ENCODE data around the gene ZNF697. TPM values are rescaled to one million over a fixed set of nuclear protein-coding genes. Genes with fewer than 3 reads are reported as not detected.
"Not testable (repeated sequence)": the region's sequence is repeated elsewhere in the genome, so short reads cannot be mapped to it uniquely, and the experiment has no call there.

ZNF697 gene
- total RNA-seq, 2 donors from 2014 or later = 9.6 to 11.5 TPM

DNA sequence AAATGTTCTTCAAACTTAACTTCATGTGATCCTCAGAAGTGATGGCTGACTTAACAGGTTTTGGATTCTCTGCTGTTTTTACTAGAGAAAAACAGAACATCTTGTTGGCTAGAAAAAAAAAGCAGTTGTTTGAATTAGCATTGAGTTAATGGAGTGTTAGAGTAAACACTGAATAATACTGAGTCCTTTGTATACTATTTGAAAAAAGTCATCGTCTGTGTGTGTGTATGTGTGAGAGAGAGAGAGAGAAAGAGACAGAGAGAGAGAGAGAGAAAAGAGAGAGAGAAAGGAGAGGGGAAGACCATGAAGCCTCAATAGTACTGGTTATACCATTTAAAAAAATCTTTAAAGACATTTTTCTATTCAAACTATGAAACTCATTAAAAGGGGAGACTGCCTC is 10.4 kb downstream of the ZNF697 start:
- intact Hi-C loops (cut with DNase I) = no loop called here
- ATAC-seq (no peak), DNase-seq (no peak)

DNA sequence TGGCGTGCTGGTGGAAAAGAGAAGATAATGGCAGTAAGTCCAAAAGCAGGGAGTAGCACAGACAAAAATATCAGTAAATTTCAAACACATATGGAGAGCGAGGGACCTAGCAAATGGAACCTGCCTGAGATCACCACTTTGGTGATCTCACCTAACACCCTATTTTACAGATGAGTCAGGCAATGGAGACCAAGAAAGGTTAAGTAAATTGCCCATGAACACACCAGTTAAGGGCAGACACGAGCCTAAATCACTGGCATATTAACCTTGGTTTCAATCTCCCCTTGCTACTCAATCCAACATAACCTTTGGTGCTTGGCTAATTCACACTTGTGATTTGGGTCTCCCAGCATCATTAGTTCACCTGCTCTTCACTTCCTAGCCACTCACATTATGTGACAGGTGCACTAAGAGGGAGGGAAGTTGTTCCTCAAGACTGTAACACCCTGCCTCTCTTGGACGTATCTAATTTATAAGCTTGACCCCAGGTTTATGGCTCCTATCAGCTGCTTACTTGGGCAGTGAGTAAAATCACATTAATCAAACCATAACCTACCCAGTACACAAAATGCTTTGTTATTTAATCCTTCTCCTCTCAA is 11.5 kb downstream of the ZNF697 start:
- DNase-seq (no peak), ATAC-seq (no peak)
- intact Hi-C loops (cut with DNase I) = no loop called here

DNA sequence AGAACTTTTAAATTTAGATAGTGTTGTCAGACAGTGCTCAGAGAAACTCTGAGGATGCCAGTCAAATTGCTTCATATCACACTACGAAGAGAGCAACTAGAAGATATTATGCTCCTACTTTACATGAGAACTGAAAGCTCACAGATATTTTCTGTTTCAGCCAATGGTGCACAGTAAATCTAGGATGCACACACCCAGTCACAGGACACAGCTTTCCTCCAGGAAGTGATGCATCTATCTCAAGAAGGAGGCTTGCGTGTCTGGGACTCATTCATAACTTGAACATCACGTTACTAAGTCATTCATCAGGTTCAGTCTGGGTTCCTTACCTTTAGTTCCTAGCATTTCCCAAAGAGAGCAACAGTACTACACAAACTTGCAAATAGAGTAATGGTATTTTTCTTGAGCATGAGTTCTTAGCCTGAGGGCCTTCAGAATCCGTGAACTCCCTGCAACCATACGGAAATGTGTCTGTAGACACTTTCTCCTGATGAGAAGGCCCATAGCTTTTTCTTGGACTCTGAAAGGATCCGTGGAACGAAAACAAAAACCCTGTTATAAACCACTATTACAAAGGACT is 12.2 kb downstream of the ZNF697 start:
- no peak for DNase-seq
- ATAC-seq = no peak
- intact Hi-C loops (cut with DNase I) = no loop called here

DNA sequence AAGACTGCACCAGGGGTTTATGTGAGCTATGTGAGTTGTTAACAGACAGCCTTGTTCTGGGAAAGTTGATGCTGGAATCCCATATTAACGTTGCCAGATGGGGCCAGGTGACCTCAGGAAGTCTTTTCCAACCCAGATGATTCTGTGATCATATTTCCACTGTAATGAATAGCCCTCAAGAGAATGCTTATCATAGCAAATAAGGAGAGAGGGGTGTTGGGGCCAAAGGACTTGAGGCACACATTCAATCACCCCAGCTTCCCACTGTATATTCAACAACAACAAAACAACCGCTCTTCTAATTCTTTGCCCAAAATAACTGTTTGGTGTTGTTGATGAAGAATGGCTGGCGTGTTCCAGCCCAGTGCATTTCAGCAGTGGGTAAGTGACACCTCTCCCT is 14.1 kb downstream of the ZNF697 start:
- no peak for ATAC-seq
- intact Hi-C loops (cut with DNase I) = no loop called here
- DNase-seq = no peak

DNA sequence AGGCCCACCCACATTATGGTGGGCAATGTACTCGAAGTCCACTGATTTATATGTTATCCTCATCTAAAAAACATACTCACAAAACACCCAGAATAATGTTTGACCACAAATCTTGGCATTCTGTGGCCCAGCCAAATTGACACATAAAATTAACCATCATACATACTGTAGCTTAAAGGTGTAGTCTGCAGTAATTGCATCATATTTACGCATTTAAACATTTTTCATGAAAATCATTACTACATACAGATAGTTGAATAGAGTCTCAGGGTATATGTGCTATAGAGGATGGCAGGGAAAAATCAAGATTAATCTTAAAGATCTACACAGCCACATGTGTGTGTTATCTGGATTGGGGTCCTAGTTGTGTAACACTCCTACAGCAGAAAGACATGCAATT is 14.5 kb downstream of the ZNF697 start:
- DNase-seq = no peak
- intact Hi-C loops (cut with DNase I) = no loop called here
- no peak for ATAC-seq

DNA sequence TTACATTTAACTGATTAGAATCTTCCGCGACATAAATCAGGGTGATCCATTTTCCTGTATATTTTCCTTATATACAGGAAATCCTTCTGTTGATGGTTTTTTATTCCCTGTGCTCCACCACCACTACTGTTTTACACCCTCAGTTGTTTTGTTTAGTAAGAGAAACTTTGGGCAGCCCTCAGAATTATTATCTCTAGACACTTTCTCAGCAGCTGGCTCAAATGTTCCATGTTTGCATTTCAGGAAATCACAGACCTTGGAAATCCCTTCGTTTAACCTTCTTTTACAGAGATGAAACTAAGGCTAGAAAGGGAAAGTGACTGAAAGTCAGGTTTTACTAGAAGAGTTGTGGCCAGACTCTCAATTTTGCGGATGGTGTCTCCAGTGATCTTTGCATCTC is 15.2 kb downstream of the ZNF697 start:
- DNase-seq (no peak), ATAC-seq (no peak)
- intact Hi-C loops (cut with DNase I) = no loop called here

DNA sequence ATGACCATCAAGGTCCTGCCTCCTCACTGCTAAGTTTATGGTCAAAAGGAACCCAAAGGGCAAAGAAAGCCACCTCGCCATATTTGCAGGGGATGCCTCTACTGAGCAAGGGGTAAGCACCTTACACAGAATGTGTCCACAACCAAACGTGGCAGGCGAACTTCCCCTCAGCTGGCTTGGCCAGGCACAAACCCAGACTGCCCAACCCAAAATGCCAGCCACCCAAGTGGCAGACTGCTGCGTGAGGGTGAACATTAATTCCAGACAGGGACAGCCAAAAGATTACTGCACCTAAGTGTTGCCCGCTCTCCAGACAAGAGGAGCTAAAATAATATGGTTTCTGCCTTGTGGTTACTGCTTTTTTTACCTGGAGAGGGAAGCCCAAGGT is 16.0 kb downstream of the ZNF697 start:
- DNase-seq (no peak), ATAC-seq (peak; percentile 37 to 53)
- intact Hi-C loops (cut with DNase I) = no loop called here

DNA sequence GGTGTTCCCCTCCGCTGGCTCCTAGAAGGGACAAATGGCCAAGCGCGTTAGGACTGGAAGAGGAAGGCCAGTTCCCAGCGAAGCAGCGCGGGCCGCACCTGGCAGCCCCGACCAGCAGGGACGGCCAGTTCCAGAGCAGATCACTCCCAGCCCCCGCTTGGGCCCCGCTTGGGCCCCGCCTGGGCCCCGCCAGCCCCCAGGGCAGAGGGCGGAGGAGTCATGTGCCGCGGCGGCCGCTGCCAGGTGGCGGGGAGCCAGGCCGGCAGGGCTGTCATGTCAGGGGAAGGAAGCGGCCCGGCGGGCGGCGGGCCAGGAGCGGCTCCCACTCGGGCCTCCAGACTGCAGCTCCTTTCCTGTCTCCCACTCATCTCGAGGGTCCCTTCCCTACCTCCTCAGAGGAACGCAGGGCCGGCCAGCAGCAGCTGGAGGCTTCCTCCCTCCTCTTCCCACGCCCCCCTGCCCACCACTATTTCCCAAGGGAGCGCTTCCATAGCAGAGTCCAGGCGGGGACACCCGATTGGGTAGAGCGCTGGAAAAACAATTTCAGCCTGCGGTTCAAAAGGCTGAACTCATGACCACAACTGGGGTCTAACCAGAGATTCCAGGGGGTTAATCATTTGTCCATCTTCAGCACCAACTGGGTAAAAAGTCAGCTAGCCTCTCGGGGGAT is 16.5 kb downstream of the ZNF697 start:
- DNase-seq (peak; percentile 92), ATAC-seq (peak; percentile 94 to 95)
- intact Hi-C loops (cut with DNase I) = no loop called here

DNA sequence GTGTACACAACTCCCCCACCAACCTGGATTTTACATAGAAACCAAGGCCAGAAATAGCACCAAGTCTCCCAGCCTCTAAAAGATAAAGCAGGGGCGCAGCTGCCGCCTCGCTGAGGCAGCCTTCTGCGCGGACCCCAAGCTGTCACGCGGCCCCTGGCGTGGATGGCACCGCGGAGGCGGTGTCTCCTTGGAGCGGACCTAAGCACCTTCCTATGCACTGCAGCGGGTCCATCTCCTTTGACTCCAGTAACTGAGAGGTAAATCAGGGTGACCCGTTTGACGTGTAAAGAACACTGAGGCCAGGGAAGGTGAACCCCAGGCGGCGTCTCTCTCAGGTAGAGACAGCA is 17.0 kb downstream of the ZNF697 start:
- intact Hi-C loops (cut with DNase I) = no loop called here
- no peak for DNase-seq

DNA sequence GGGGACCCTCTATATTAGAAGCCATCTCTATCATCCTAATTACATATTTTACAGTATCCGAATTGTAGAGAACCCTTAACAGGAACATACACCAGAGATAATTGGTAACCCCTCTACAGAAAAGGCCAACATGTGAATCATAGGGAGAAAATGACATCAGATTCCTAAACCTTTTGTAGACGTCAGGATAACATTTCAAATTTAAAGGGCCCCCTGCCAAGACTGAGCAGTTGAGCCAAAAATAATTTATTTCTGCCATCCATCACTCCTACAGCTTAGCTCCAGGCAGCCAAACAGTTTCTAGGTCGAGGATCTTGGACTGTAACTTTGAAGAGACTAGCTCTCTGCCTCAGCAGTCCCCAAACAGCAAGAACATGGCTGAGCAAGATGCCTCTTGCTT is 21.2 kb downstream of the ZNF697 start:
- DNase-seq (no peak), ATAC-seq (peak; percentile 21 to 63)
- intact Hi-C loops (cut with DNase I) = no loop called here

More for the DNA sequence above, 17.0 kb downstream of the ZNF697 start:
- ATAC-seq = peak; percentile 6 to 12

DNA sequence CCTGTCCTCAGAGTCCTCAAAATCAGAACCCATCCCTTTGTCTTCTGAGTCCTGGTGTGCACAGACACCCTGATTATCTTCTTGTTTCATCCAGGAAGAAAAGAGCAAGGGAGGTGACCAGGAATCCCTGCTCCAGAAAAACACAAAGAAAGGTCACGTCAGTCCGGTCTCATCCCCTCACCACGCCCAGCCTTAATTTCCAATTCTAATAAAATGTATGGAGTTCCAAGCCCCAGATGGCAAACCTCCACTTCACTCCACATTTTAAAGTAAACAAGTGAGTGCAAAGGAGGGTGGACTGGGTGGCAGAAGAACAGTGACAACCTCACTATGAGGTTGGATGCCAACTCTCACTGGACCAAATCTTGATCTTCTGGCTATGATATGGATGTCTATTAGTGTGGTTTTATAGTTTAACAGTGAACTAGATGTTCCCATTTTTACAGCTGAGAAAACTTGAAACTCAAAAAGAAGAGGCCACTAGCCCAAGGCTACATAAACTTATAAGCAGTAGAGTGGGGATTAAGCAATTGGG is 22.0 kb downstream of the ZNF697 start:
- ATAC-seq = no peak
- no peak for DNase-seq
- intact Hi-C loops (cut with DNase I) = no loop called here

DNA sequence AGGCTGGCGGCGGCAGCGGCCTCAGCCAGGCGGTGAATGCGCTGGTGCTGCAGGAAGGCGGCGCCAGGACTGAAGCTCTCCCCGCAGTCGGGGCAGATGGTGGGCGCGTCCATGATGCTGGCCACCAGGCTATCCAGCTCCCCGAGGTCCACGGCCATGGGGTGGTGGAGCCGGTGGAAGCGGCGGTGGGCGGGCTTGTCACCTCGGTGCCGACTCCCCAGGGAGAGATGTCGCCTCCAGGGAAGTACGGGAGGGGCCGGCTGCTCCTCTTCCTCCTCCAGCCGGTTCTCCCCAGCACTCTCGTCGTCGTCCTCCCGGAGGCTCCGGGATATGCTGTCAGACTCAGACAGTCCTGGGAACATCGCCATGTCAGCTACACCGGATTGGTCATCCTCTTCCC is 24.4 kb downstream of the ZNF697 start:
- DNase-seq (no peak), ATAC-seq (peak in 1 of 2 donors; percentile 12)
- intact Hi-C loops (cut with DNase I) = no loop called here

DNA sequence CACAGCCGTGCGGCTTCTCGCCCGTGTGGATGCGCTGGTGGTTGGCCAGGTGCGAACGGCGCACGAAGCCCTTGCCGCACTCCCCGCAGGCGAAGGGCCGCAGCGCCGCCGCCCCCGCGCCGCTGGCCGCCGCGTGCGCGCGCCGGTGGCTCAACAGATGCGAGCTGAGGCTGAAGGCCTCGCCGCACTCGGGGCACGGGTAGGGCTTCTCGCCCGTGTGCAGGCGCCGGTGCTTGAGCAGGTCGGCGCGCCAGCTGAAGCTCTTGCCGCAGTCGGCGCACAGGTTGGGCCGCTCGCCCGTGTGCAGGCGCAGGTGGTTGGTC is 24.9 kb downstream of the ZNF697 start:
- DNase-seq (no peak), ATAC-seq (no peak)
- intact Hi-C loops (cut with DNase I) = no loop called here

DNA sequence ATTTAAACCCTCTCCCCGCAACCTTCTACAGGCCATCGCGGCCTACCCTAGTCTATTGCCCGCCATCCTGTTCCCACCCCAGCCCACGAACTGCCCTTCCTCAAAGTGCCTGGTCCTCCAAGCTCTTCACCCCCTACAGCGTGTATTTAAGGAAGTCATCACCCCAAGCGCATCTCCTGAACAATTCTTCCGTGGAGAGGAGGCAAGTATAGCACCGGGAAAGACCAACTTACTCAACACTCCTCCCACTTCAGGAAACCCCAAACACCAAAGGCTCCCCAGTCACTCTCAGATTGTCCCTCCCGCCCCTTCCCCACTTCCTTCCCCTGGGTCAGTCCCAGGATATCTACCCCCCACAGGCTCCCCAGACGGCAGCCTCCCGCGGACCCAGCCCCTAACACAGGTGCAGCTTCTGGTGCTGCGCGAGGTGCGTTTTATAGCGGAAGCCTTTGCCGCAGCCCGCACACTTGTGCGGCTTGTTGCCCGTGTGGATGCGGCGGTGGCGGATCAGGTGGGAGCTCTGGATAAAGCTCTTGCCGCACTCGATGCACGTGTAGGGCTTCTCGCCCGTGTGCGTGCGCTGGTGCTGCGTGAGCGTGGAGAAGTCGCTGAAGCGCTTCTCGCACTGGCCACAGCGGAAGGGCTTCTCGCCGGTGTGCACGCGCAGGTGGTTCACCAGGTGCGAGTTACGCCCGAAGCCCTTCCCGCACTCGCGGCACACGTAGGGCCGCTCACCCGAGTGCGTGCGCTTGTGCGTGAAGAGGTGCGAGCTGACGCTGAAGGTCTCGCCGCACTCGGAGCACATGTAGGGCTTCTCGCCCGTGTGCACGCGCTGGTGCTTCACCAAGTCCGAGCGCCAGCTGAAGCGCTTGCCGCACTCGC is 25.5 kb downstream of the ZNF697 start:
- ATAC-seq (no peak), DNase-seq (no peak)
- intact Hi-C loops (cut with DNase I) = no loop called here

DNA sequence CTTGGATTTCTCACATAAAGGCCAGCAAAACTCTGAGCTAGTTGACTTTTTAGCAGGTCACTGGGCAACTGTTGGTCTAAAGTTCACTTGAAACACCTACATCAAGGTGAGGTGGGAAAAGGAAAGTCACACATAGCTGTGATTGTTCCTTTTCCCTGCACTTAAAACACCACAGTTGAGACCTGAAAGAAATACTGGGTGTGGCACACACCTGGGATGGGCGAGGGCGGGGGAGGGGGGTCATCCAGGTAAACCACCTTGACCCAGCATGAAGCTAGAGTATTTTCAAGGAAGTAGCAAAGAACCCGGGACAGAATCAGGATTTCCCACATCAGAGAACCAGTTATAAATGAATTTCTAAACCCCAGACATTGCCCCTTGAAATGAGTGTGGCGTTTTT is 26.4 kb downstream of the ZNF697 start:
- ATAC-seq (no peak), DNase-seq (no peak)
- intact Hi-C loops (cut with DNase I) = no loop called here

DNA sequence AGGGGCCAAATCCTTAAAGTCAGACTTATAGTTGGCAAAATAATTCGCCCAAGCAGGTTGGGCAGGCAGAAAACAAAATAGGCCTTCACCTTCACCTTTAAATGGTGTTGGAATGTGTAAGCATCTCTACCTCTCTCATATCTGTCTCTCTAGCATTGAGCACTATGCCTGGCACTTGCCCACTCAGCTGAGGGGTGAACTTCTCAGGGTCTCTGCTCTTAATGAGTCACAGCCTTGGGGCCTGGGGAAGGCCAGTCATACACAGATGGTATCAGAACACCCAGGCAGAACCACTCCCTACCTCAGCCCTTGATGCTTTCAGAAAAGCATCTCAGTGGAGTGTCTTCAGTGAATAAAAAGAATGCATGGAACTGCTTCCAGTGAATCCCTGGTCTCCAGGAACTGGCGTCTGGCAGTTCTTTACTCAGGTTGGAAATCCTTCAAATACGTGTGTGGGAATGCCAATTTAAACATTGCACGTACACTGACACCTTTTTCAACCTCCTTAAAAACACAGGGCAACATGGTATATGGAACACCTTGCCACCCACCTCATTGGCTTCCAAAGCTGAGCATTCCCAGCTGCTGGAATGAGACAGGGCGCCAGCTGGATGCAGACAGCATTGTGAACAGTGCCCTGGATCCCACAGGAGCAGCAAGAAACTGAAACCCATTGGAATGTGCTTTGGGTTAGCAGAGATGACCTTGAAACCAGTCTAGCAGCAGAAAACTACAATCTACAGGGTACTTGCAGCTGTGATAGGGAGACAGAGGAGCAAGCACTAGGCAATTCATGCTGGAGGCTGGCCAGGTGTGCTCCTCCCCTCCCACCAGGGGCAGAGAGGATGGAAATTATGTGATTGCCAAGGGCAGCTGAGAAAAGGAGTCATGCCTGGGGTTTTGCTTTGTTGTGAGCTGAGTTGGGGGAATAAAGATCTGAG is 30.0 kb downstream of the ZNF697 start:
- ATAC-seq = peak in 1 of 2 donors; percentile 51
- intact Hi-C loops (cut with DNase I) = no loop called here
- no peak for DNase-seq

DNA sequence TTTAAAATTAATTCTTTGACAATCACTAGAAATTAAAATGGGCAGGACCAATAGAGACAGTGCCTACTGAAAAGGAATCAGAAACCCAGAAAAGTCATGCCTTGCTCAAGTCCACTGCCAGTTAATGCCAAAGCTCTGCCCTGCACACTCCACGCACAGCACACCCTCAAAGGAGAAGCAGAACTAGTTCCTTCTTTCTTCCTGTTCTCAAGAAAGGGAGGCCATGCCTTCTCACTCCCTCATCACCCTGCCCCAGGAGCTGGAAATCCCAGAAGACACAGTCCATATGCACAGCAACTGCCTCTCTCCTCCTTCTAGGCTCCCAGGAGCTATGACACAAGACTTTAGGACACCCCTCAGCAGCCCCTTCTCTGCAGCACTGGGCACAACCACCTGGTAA is 31.3 kb downstream of the ZNF697 start:
- intact Hi-C loops (cut with DNase I); DNase-seq; ATAC-seq: not testable (repeated sequence)

DNA sequence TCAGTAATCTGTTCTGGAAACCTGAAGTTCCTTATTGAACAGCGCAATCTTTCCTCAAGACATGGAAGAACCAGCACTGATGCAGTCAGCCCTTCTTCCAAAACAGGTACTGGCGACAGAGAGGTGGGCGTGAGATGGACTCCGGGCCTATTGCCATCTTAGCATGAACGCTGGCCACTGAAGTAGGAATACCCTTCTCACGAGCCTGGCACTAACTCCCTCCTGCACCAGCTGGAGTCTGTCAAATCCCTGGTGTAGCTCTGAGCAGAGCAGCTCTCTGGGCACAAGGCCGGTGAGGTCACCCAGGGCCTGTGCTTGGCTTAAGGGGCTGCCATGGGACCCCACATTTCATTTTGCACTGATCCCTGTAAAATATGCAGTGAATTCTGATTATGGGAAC is 33.0 kb downstream of the ZNF697 start:
- DNase-seq; intact Hi-C loops (cut with DNase I): not testable (repeated sequence)
- peak in 1 of 2 donors; percentile 10 for ATAC-seq

Data from left cardiac atrium (tissue), 4 donors.